ENCODE results near the gene GLYATL1B. TPM values are rescaled to one million over a fixed set of nuclear protein-coding genes. Genes with fewer than 3 reads are reported as not detected.

GLYATL1B gene
- not detected in 2 replicates for total RNA-seq (2014; rRNA removed; shearing (Covaris generic))

GRCh38 chr11:59086007-59086406 is at the start of gene GLYATL1B:
Gene GLYATL1B (plus strand): TSS chr11:59086307. CDS start chr11:59086307, 0 bp downstream.

GRCh38 chr11:59106363-59107336 is 20.5 kb downstream of the GLYATL1B start, which contains the start of gene FAM111B:
Gene FAM111B (plus strand): TSS chr11:59107237. CDS start chr11:59109626, 2,389 bp downstream.

GRCh38 chr11:59142530-59143507 is 56.7 kb downstream of the GLYATL1B start, which contains the start of gene FAM111A:
Gene FAM111A (plus strand): TSS chr11:59142856. CDS start chr11:59148873, 6,017 bp downstream.

Other genes with a start within 250 kb of the GLYATL1B start
- 0.66 and 1.4 TPM in 2 replicates for gene GLYATL2, start 241.6 kb upstream of the GLYATL1B start, total RNA-seq (2014; rRNA removed; shearing (Covaris generic))
- 0.16 and 0.26 TPM in 2 replicates for gene GLYATL1, start 146.8 kb upstream of the GLYATL1B start, total RNA-seq (2014; rRNA removed; shearing (Covaris generic))
- 14.3 and 17.8 TPM in 2 replicates for gene FAM111B, start 20.9 kb downstream of the GLYATL1B start, total RNA-seq (2014; rRNA removed; shearing (Covaris generic))
- 47.0 and 58.7 TPM in 2 replicates for gene FAM111A, start 56.5 kb downstream of the GLYATL1B start, total RNA-seq (2014; rRNA removed; shearing (Covaris generic))
- 0.30 and 0.90 TPM in 2 replicates for gene DTX4, start 85.8 kb downstream of the GLYATL1B start, total RNA-seq (2014; rRNA removed; shearing (Covaris generic))
- not detected in 2 replicates for gene MPEG1, start 126.6 kb downstream of the GLYATL1B start, total RNA-seq (2014; rRNA removed; shearing (Covaris generic))